HG03442 (cell line): Measurements from ENCODE around the gene AHNAK2.
"Not testable (repeated sequence)": the region's sequence is repeated elsewhere in the genome, so short reads cannot be mapped to it uniquely, and the experiment has no call there.

Experiments
- ATAC-seq: cut with Tn5 transposase; IDR thresholded peaks from one replicate; pipeline ENCODE4 v1.9.1; 2021; ENCODE audit warnings: mild to moderate bottlenecking, moderate library complexity; ENCODE audit not compliant: unreplicated experiment

The AHNAK2 gene

GRCh38 chr14:104954746-104955395 is 23.3 kb downstream of the AHNAK2 start:
- no peak for ATAC-seq

GRCh38 chr14:104953896-104954656 is 24.1 kb downstream of the AHNAK2 start:
- no peak for ATAC-seq

- no peak for ATAC-seq
These were observed 25.1 kb downstream of the AHNAK2 start for GRCh38 chr14:104953097-104953496.

GRCh38 chr14:104951863-104952657 is 26.1 kb downstream of the AHNAK2 start:
- ATAC-seq = not testable (repeated sequence)

- not testable (repeated sequence) for ATAC-seq
These were observed 27.5 kb downstream of the AHNAK2 start for GRCh38 chr14:104950701-104951100.

GRCh38 chr14:104950021-104950420 is 28.2 kb downstream of the AHNAK2 start:
- ATAC-seq = no peak

GRCh38 chr14:104949406-104949955 is 28.7 kb downstream of the AHNAK2 start:
- not testable (repeated sequence) for ATAC-seq

GRCh38 chr14:104948736-104949031 is 29.5 kb downstream of the AHNAK2 start:
- no peak for ATAC-seq

- ATAC-seq = not testable (repeated sequence)
These were observed 30.1 kb downstream of the AHNAK2 start for GRCh38 chr14:104947881-104948735.

GRCh38 chr14:104947201-104947600 is 31.0 kb downstream of the AHNAK2 start:
- ATAC-seq = not testable (repeated sequence)

GRCh38 chr14:104945986-104946965 is 31.9 kb downstream of the AHNAK2 start:
- not testable (repeated sequence) for ATAC-seq

- not testable (repeated sequence) for ATAC-seq
These were observed 32.9 kb downstream of the AHNAK2 start for GRCh38 chr14:104945266-104945665.

- ATAC-seq = not testable (repeated sequence)
These were observed 33.6 kb downstream of the AHNAK2 start for GRCh38 chr14:104944436-104945205.

GRCh38 chr14:104944016-104944308 is 34.2 kb downstream of the AHNAK2 start:
- ATAC-seq = not testable (repeated sequence)

GRCh38 chr14:104943216-104944015 is 34.8 kb downstream of the AHNAK2 start:
- not testable (repeated sequence) for ATAC-seq

GRCh38 chr14:104942586-104942985 is 35.6 kb downstream of the AHNAK2 start:
- no peak for ATAC-seq

- ATAC-seq = no peak
These were observed 36.4 kb downstream of the AHNAK2 start for GRCh38 chr14:104941508-104942365.
